Stimulated activated CD4-positive, alpha-beta T cell treated with anti-CD3 and anti-CD28 coated beads, Interleukin-2, amount 100 ng/mL, for 24 hours (primary cell): ENCODE measurements around the gene APP.
"Not testable (repeated sequence)": the region's sequence is repeated elsewhere in the genome, so short reads cannot be mapped to it uniquely, and the experiment has no call there.

Source experiments
- DNase-seq, 2 donors: peaks; one replicate each; pipeline ENCODE4 v3.0.0-alpha.2; 2020

The APP gene

DNA sequence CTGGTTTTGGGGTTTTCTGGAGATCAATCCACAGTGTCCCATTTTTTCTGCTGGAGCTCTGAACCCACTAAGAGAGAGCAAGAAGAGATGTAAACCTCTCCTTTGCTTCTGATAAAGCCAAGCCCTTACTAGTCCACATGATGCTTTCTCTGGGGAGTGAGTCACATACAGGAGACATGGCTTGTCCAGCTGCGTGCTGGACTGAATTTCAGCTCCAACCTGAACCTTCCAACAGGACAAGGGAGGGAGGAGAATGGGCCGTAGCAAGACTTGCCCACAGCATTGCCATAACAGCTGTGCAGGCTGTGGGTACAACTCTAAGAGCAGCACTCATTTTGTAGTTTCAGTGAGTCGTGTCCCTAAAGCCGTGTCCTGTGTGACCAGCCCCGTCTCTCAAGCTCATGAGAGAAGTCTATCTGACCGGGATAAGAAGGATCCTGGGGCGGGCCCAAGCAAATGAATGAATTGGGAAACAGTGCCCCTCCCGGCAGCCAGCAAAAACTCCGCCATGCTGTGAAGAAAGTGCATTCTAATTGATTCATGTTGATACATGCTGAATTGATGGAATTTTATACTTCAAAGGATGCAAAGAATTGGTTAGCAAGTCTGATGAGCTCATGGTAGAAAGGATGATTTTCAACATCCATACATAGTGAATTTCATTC, 240.6 kb downstream of the APP start:
- DNase-seq, result no peak

DNA sequence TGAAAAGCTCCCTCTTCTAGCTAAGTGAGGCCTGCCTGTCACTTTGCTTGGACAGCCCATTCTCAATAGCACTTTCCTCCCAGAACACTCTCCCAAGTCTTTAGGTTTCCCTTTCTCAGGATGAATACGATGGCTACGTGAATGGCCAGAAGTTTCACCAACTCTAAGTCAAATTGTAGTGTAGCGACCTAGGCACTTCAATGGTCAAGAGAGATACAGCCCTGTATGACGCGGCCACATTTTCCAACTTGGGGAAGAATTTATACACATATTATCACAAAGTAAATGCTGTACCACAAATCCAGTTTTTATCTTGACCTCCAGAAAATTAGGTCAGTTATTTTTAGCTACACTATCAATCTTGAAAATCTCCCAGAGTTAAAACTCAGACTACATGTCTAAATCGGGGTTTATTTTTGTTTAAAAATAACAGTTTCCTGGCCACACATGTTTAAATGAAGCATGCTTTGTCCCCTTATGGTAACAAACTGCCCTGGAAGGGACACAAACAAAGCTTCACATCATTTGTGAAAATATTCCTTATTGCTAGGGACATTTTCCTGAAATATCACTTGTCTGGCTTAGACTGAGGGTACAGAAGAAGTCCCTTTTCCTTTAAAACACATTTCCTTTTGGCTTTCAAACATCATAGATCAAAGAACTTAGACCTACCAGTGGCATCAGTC, 243.2 kb downstream of the APP start:
- DNase-seq, result no peak

DNA sequence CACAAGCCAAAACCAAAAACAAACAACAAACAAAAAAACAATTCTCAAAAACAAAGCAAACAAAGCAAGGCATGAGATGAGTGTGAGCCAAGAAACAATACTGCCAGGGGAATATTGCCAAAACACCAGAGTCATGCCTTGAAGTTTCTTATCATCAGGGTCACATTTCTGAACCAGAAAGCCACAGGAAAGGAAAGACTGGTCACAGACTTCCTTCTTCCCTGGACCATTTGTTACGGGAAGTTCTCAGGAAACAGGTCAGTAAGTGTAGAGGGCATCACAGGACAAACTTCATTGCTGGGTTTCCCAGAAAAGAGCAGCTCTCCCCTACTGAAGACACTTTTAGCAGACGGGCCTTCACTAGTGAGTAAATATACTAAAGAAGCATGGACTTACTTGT, 244.6 kb downstream of the APP start:
- DNase-seq, result no peak

DNA sequence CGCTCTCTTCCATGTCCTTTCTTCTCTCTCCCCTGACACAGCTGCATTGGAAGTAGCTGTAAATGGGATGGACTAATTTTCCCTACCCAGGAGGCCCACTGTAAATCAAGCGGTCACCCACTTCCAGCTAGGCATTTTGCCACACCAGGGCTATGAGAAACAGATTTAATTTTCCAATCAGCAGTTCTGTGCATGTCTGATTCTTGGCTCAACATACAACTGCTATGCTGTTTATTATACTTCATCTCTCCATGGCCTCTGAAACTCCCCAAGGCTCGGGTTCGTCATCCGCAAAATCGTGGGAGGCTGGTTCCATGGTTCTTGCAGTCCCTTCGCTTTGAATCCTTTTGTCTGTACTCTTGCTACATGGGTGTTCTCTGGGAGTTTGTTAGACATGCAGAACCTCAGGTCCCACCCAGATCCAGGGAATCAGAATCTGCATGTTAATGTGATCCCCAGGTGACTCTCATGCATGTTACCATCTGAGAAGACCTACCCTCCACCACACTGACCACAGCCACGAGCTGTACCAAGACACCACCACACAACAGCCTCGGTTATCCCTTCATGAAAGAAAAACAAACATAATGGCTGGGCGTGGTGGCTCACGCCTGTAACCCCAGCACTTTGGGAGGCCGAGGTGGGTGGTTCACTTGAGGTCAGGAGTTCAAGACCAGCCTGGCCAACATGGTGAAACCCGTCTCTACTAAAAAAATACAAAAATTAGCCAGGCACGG, 245.3 kb downstream of the APP start:
- DNase-seq, result no peak

DNA sequence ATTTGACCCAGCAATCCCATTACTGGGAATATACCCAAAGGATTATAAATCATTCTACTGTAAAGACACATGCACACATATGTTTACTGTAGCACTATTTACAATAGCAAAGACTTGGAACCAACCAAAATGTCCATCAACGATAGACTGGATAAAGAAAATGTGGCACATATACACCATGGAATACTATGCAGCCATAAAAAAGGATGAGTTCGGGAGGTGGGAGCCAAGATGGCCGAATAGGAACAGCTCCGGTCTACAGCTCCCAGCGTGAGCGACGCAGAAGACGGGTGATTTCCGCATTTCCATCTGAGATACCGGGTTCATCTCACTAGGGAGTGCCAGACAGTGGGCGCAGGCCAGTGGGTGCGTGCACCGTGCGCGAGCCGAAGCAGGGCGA, 252.4 kb downstream of the APP start:
- not testable (repeated sequence) for DNase-seq

DNA sequence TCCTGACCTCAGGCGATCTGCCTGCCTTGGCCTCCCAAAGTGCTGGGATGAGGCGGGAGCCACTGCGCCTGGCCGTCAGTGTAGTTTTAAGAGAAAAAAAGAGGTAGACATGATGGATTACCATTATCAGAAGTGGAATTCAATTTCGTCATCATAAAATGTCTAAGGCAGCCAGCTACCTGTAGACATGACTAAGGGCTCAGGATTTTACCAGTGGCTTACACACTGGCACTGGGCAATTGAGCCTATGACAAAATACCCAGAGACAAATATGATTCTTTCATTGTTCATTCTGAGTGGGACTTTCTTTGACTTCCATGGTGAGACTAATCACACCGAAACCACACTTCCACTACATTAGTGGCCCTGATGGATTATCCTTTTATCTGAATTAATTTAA, 254.3 kb downstream of the APP start:
- no peak for DNase-seq

DNA sequence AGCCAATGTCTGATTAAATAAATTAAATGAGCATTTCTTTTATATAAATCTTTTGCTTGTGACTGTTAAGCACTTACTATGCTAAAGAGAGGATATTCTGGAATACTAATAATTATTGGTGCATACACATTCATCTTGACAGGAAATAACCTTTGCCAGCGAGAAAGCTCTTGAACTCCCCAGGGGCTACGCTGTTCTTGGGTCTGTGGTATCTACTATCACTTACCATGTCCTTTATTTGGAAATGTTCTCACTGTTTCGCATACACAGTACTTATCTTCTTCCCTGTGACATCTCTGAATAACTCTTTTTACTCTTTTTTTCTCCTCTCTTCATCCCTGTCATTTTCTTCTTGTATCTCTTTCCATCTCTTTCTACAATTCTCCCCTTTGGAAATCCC, 257.1 kb downstream of the APP start:
- no peak for DNase-seq

DNA sequence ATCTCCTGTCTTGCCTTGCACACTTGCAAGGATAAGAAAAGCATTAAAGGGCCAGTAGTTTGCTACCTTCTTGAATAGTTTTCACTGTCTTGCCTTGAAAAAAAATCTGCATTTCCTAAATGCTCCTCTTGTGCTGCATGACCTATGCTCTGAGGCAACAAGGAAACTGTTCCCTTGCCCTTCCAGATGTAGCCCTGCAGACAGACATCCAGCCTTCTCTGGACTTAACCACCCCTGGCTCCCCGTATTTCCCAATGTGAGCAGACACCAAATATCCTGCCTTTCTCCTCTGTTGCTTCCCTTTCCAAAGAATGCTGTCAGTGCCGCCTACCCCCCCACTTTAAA, 258.2 kb downstream of the APP start:
- DNase-seq, result no peak

DNA sequence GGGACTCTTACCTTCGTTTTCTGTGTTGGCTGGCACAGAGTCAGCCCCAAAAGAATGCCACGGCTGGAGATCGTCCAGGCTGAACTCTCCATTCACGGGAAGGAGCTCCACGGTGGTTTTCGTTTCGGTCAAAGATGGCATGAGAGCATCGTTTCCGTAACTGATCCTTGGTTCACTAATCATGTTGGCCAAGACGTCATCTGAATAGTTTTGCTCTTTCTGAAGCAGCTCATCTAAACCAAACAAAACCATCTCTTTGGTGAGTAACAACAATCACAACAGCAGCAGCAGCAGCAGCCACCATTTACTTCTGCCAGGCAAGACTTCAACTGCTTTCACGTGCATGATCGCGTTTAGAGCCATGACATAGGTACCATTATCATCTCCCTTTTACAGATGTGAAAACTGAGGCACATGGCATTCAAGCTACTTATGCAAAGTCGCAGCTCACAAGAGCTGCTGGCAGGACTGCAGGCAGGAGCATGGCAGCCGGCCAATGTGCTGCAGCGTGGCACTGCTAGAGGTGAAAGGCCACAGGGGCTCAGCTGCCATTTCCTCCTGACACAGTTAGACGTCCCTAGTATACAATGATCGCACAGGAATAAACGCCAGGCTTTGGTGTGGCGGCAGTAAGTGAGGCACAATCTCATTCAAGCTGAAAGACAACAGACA, 258.7 kb downstream of the APP start:
- no peak for DNase-seq

DNA sequence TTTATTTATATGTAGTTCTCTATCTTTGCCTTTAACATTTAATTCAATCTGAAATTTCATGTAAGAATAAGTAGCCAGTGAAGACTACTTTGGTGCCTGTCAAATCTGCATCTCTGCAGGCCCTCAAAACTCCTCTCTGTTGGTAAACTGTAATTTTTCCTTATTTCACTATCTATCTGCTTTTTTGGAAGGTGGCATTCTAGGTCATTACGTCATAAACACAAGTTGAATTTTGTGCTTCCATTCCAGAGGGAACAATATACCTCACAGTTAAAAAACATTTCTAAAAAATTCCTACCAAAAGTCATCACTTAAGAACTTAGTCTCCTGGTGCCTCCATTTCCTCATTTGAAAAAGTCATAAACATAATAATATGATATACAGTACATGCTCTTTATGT, 259.8 kb downstream of the APP start:
- DNase-seq, result no peak

DNA sequence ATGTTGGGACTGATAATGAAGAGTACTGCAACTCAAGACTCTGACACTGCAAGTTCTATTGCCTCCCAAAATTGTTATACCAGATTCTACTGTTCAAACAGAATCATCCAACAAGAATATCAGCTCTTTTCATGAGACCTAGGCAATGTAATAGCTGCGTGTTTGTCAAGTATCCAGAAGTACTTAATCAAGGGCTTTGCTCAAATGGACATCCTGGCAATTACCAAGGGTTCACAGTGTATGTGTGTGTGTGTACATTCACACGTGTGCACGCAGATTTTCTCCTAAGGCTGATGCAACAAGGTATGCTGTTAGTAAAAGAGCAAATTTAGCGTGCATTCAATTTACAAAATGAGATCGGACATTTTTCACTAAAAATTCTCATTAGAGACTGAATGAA, 261.2 kb downstream of the APP start:
- DNase-seq, result no peak

DNA sequence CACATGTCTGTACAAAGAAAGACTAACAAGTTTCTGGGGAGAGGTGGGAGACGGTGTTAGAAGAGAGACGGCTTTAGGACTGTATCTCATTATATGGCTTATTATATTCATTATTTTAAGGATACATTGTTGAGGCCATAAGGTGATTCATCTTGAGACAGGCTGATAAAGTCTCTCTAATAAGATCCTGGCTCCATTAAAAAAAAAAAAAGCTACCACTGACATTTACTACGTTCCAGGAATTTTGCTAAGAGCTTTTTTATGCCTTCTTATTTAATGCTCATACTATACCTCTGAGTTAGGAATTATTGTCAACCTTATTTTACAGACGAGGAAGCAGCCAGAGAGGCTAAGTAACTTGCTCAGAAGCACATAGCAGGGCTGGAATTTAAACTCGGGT, 262.1 kb downstream of the APP start:
- DNase-seq, result no peak

DNA sequence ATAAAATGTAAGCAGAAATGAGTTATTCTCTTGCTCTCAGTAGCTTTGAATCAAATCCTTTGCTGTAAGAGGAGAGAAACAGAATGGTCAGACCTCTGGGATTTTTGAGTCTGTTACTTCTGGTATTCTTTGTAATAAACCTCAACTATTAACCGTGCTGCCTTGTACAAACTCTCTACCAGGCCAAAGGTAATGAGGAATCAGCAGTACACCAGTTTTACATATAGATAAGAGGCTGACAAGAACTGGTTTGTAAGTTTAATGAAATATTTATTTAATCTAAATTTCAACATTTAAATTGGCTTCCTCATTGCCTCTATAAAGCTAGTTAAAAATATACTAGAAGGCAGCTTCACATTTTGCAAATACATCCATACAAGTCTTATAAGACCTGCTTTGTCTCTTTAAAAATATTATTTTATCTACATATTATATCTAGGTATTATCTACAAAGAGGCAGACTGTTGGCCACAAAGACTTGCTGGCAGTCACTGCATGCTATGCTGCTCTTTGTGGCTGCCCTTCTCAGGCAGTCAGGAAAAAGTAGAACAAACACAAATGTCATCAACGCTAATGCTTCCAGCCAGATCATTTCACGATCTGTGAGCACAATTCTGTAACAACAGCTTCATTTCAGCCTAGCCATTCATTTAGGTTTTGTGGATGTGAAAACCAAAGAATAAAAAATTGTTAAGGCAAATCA, 262.8 kb downstream of the APP start:
- DNase-seq, result no peak

DNA sequence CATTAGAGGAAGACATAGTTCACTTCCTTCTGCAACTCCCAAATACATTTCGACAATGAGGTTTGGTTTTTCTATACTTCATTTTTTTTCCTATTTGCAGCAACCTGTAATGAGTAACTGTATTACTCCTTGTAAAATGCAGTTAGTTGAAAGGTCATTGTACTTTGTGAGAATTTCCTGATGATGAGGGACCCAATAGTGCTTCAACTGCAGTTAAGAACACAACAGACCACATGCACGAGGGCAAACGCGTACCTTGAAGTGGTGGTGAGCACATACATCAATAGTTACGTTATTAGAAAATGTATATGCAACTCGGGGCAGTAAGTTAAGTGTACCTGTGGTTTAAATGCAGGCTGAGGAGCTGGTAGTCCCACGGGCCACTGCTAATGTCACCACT, 264.0 kb downstream of the APP start:
- no peak for DNase-seq

DNA sequence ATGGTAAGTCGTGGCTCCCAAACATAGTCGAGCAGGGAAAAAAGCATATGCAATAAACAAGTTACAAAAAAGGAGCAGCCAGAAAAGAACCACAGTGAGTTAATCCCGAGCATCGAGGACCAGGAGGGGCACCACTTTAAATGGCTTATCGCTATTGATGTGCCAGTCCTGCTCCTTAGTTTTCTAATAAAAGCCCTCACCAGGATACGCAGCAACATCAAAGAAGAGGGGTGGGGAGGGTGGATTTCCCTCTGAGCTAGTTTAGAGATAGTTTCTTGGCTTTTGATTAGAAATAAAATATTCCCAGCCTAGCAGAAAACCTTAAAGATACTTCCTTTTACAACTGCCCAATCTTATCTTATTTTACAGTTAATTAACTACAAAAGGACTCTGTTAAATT, 265.4 kb downstream of the APP start:
- no peak for DNase-seq

DNA sequence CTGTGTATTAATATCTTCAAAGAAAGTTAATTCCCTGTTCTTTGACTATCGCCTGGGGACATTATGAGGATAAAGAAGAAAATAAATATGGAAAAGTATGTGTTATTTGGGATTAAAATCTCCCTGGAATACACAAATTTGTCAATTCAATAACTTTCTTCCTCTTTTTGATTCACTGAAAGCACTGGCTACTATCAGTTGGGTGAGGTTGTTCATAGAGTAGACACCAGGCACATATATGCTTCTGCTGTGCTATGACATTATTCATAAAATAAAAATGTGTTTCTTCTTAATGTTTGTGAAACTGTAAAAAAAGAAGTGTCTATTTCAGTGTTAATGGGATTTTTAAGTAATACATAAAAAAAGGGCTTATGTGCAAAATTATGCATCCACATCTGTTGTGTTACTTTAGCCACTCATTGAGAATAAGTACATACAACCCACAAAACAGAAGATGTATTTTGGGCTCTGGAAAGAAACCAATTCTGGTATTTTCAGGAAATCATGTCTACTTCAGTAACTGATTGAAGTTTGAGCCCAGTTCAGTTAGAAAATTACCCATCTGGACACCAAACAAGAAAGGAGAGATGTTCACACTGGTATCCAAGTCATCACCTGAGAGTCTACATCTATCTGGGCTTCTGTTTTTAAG, 266.4 kb downstream of the APP start:
- no peak for DNase-seq

DNA sequence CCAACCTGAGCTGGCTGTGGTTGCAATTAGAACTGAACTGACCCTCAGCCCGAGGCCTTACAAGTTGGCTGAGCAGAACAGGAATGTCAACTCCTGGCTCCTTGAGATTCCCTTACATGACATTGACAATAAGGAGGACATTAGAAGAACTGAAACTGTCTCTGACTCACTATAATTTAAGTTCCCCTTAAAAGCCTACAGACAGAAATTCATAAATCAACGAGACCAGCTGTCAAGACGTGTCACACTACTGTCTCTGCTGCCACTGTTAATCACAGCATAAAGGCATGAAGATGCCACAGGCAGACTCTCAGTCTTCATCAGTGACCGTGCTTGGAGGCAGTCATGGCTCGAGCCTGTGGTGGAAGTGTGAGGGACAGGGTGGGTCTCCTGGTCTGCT, 267.0 kb downstream of the APP start:
- no peak for DNase-seq

DNA sequence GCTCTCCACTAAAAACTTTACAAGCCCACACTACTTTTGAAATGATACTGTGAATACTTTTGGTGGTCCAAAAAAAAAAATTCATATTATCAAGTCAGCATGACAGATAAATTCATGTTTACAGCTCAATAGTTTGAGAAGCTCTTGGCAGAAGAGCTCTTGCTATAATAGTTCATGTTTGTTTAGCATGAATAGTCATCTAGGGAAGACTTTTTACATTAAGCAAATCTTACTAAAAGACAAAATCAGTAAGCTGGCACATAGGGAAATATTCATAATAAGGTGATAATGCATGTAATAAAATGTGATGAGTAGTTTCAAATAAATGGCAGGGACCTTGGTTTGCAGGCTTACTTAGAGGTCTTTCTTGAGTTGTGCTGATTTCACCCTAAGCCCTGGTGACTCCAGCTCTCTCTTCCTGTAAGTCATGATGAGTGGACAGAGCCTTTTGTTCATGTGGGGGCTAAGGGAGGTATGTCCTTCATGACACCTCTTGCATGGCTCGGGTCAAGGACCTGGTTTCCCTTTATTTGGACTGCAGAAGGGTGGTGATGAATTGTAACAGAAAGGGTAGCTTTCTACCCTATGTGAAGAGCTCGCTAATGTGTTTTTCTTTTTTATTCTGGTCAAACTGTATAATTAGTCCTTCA, 269.1 kb downstream of the APP start:
- no peak for DNase-seq

DNA sequence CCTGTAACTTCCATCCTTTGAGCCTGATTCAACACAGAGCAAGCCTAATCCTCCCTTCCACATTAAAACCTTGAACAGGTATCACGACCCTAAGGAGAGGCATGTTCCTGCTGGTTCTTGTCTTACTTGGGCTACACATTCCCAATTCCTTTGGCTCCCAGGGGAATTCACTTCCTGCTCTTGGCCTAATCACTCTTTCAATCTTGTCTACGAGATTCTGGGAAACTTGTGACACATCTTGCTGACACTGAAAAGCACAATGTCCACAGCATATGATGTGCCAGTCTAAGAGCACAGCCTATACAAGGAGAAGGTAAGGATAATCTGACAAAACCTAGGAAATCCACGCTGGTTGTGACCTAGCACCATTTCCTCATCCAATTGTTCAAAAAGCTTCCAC, 271.9 kb downstream of the APP start:
- no peak for DNase-seq

DNA sequence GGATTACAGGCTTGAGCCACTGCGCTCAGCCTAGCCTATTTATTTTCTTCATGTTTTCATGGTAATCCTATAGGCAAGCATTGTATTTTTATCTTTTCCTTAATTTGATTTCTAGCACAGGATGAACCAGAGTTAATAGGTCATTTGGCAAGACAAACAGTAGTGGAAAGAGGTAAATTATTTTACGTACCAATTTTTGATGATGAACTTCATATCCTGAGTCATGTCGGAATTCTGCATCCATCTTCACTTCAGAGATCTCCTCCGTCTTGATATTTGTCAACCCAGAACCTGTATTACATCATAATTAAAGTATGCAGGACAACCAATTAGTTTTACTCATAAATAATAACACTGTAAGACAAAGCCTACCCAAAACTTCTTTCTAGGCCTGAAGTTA, 273.2 kb downstream of the APP start:
- DNase-seq, result no peak

DNA sequence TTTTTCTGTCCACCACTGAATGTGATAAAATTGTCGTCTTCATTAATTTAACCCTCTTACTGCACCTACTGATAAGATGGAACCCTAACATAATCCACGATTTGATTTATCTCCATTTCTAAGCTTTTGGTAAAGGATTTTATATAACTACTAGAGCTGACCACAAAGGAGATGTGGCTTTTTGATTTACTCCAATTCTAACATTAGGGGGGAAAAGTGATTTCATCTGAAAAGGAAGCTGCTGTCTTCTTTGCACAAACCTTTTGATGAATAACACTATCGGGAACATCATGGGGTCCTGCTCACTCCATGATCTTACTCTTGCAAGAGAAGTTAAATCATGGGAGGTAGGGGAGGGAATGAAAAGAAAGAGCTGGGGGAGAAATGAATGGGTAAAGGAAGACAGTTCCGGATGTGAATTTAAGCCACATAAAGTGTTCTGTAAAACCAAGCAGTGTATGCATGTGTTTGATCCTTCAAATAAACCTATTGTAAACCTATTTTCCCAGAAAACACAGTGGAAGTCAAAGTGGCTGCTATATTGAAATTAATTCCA, 274.0 kb downstream of the APP start:
- DNase-seq, result no peak
